PC-3 (cell line): ENCODE data around the gene EMILIN2. TPM values are rescaled to one million over a fixed set of nuclear protein-coding genes. Genes with fewer than 3 reads are reported as not detected.

ENCODE experiments used
- ATAC-seq: fragments of 200-7000 bp; cut with Tn5 transposase; 2 replicates; pipeline ENCODE4 v1.9.1; 2020; ENCODE audit warnings: mild to moderate bottlenecking, moderate library complexity
- BruUV-seq: library from RNA; stranded (reverse); fragments of 400-500 nt; replicated peaks from 2 replicates; lab custom pipeline; 2021; lab: Mats Ljungman, UMichigan
- CTCF ChIA-PET: fragments of 300-600 bp; sonication (Branson Sonifier 250); formaldehyde crosslinking; loops from one replicate; lab custom pipeline; 2022; ENCODE audit warnings: antibody characterized with exemption; lab: Charles Lee
- POLR2A ChIA-PET: fragments of 300-600 bp; sonication (Branson Sonifier 250); formaldehyde crosslinking; loops from one replicate; lab custom pipeline; 2022; ENCODE audit warnings: antibody characterized with exemption; ENCODE audit not compliant: unreplicated experiment; lab: Charles Lee
- DNase-seq: peaks from one replicate; pipeline ENCODE4 v3.0.0-alpha.2; 2015
- H2AFZ ChIP-seq: fragments of 300-600 bp; sonication (generic); 2 replicates; pipeline ENCODE4 v1.6.0; 2016; ENCODE audit warnings: antibody characterized with exemption, low read length
- H3F3A ChIP-seq: fragments of 300-600 bp; sonication (generic); one replicate; pipeline ENCODE4 v1.6.0; 2017; ENCODE audit warnings: antibody characterized with exemption, low read length, control low read depth, mild to moderate bottlenecking; ENCODE audit not compliant: unreplicated experiment
- H3K27ac ChIP-seq: fragments of 300-600 bp; sonication (generic); 2 replicates; pipeline ENCODE4 v1.5.1; 2016; ENCODE audit warnings: mild to moderate bottlenecking, low read length
- H3K27me3 ChIP-seq: fragments of 300-600 bp; sonication (generic); 2 replicates; pipeline ENCODE4 v1.6.1; 2016; ENCODE audit warnings: low read length, mixed read lengths
- H3K36me3 ChIP-seq: fragments of 300-600 bp; sonication (generic); 2 replicates; pipeline ENCODE4 v1.6.1; 2016; ENCODE audit warnings: low read depth, mixed run types, low read length, mixed read lengths
- H3K4me1 ChIP-seq: fragments of 300-600 bp; sonication (generic); 2 replicates; pipeline ENCODE4 v1.5.1; 2016; ENCODE audit warnings: low read length; ENCODE audit not compliant: insufficient read depth
- H3K4me2 ChIP-seq: fragments of 300-600 bp; sonication (generic); 2 replicates; pipeline ENCODE4 v1.6.0; 2016; ENCODE audit warnings: low read length
- H3K4me3 ChIP-seq: fragments of 300-600 bp; sonication (generic); 2 replicates; pipeline ENCODE4 v1.5.1; 2016; ENCODE audit warnings: mild to moderate bottlenecking, low read length, mixed read lengths
- H3K79me2 ChIP-seq: fragments of 300-600 bp; sonication (generic); 2 replicates; pipeline ENCODE4 v1.6.1; 2017; ENCODE audit warnings: low read length, mixed read lengths
- H3K9ac ChIP-seq: fragments of 300-600 bp; sonication (generic); 2 replicates; pipeline ENCODE4 v1.6.0; 2016; ENCODE audit warnings: mild to moderate bottlenecking, low read length
- H3K9me2 ChIP-seq: fragments of 300-600 bp; sonication (generic); replicated peaks from 2 replicates; pipeline ENCODE4 v1.6.1; 2016; ENCODE audit warnings: mixed run types, low read length, mixed read lengths
- H3K9me3 ChIP-seq: fragments of 300-600 bp; sonication (generic); 2 replicates; pipeline ENCODE4 v1.6.1; 2016; ENCODE audit warnings: low read length, mixed read lengths
- H4K20me1 ChIP-seq: fragments of 300-600 bp; sonication (generic); 2 replicates; pipeline ENCODE4 v1.6.1; 2016; ENCODE audit warnings: low read length, mixed read lengths
- CTCF ChIP-seq: fragments of 300-600 bp; sonication (generic); conservative IDR thresholded peaks from 2 replicates; pipeline ENCODE4 v1.5.1; 2017; ENCODE audit warnings: antibody characterized with exemption, low read depth, mild to moderate bottlenecking, low read length
- EZH2 ChIP-seq: fragments of 300-600 bp; sonication (generic); IDR thresholded peaks from one replicate; pipeline ENCODE4 v1.6.1; 2017; ENCODE audit warnings: antibody characterized with exemption, mild to moderate bottlenecking, low read length; ENCODE audit not compliant: unreplicated experiment
- EZH2phosphoT487 ChIP-seq: fragments of 300-600 bp; sonication (generic); IDR thresholded peaks from 2 replicates; pipeline ENCODE4 v1.6.1; 2018; ENCODE audit warnings: mild to moderate bottlenecking, antibody characterized with exemption, low read length, borderline replicate concordance
- intact Hi-C: fragments of 100-400 bp; cut with micrococcal nuclease; formaldehyde crosslinking; loops from 2 replicates; pipeline ENCODE4 v1.9.0; 2023
- total RNA-seq: library from RNA; depleted of rRNA; stranded (reverse); fragments of >200 nt; gene quantifications from 2 replicates; pipeline ENCODE4 v1.2.3, GENCODE V29; 2014

The EMILIN2 gene
- total RNA-seq, 1 experiment from 2014 or later: 17.1 TPM

GRCh38 chr18:2839202-2839601 lies 7.6 kb upstream of the EMILIN2 start:
- H2AFZ ChIP-seq: no peak overlapping the region
- ATAC-seq: no peak
- no peaks in the 10 kb centered on the region for H3K9me3 ChIP-seq
- no peak overlapping the region for H3K9ac ChIP-seq
- H3K27ac ChIP-seq: no peak overlapping the region
- no peak overlapping the region for H3K4me3 ChIP-seq
- no peaks in the 10 kb centered on the region for H3K9me2 ChIP-seq
- ChIA-PET POLR2A (no interaction called here), CTCF (no interaction called here)
- DNase-seq: no peak
- BruUV-seq: no TSS peak
- no peak overlapping the region for H3K4me2 ChIP-seq
- H3K4me1 ChIP-seq: no peaks in the 10 kb centered on the region
- H3K27me3 ChIP-seq: peaks cover 17% of the 10 kb centered on the region
- no peak for TF ChIP-seq EZH2
- no peak for TF ChIP-seq EZH2phosphoT487
- TF ChIP-seq CTCF: no peak
- H3K36me3 ChIP-seq: no peaks in the 10 kb centered on the region
- H3F3A ChIP-seq: no peaks in the 10 kb centered on the region
- no peaks in the 10 kb centered on the region for H3K79me2 ChIP-seq
- no peaks in the 10 kb centered on the region for H4K20me1 ChIP-seq
- intact Hi-C loops: no loop called here

- CTCF ChIA-PET: no interaction called here
- peaks cover 30% of the 10 kb centered on the region for H3K27me3 ChIP-seq
- no peaks in the 10 kb centered on the region for H3K79me2 ChIP-seq
- H3F3A ChIP-seq: no peaks in the 10 kb centered on the region
- no peaks in the 10 kb centered on the region for H3K9me2 ChIP-seq
- no peak overlapping the region for H3K4me2 ChIP-seq
- H3K9ac ChIP-seq: no peak overlapping the region
- H2AFZ ChIP-seq: no peak overlapping the region
- TF ChIP-seq EZH2phosphoT487: no peak
- TF ChIP-seq EZH2: no peak
- TF ChIP-seq CTCF: no peak
- POLR2A ChIA-PET: no interaction called here
- H4K20me1 ChIP-seq: no peaks in the 10 kb centered on the region
- ATAC-seq (no peak), DNase-seq (no peak)
- H3K4me1 ChIP-seq: no peaks in the 10 kb centered on the region
- intact Hi-C loops: no loop called here
- no peaks in the 10 kb centered on the region for H3K9me3 ChIP-seq
- BruUV-seq: no TSS peak
- no peak overlapping the region for H3K27ac ChIP-seq
- no peak overlapping the region for H3K4me3 ChIP-seq
- H3K36me3 ChIP-seq: no peaks in the 10 kb centered on the region
Measured at GRCh38 chr18:2840521-2840920, 6.3 kb upstream of the EMILIN2 start.

GRCh38 chr18:2843146-2843545 lies 3.7 kb upstream of the EMILIN2 start:
- no peaks in the 10 kb centered on the region for H3K4me1 ChIP-seq
- H3K27me3 ChIP-seq: peaks cover 53% of the 10 kb centered on the region
- no peak overlapping the region for H3K27ac ChIP-seq
- ATAC-seq (no peak), DNase-seq (no peak)
- H3K9ac ChIP-seq: no peak overlapping the region
- intact Hi-C loops: no loop called here
- CTCF ChIA-PET: no interaction called here
- no peak overlapping the region for H3K4me2 ChIP-seq
- TF ChIP-seq EZH2 (no peak), CTCF (no peak), EZH2phosphoT487 (no peak)
- no peaks in the 10 kb centered on the region for H3K79me2 ChIP-seq
- H3K4me3 ChIP-seq: no peak overlapping the region
- H3K36me3 ChIP-seq: no peaks in the 10 kb centered on the region
- no peak overlapping the region for H2AFZ ChIP-seq
- no TSS peak for BruUV-seq
- POLR2A ChIA-PET: no interaction called here
- H3K9me3 ChIP-seq: no peaks in the 10 kb centered on the region
- no peaks in the 10 kb centered on the region for H3K9me2 ChIP-seq
- H4K20me1 ChIP-seq: no peaks in the 10 kb centered on the region
- no peaks in the 10 kb centered on the region for H3F3A ChIP-seq
